Tibial nerve (tissue), 4 donors: ENCODE results near the gene AQP11.

ENCODE experiments used
- CTCF ChIP-seq, 5 experiments: fragments of 200-600 bp in 3 of 5; fragments of 450-650 bp in 2 of 5; sonication (generic) in 3 of 5; IDR thresholded peaks; one replicate each; pipeline ENCODE4 v1.5.1; 2016 to 2019; ENCODE audit warnings: antibody characterized with exemption in 5 of 5, mild to moderate bottlenecking in 3 of 5, moderate library complexity in 2 of 5
- EP300 ChIP-seq, 2 donors: sonication (generic); formaldehyde crosslinking; IDR thresholded peaks; one replicate each; pipeline ENCODE4 v1.6.1; 2017; ENCODE audit warnings: antibody characterized with exemption in 2 of 2, mild to moderate bottlenecking in 1 of 2
- POLR2A ChIP-seq, 2 donors: fragments of 450-650 bp; IDR thresholded peaks; one replicate each; pipeline ENCODE4 v1.6.1; 2017; ENCODE audit warnings: antibody characterized with exemption in 2 of 2, mild to moderate bottlenecking in 2 of 2, moderate library complexity in 2 of 2

DNA sequence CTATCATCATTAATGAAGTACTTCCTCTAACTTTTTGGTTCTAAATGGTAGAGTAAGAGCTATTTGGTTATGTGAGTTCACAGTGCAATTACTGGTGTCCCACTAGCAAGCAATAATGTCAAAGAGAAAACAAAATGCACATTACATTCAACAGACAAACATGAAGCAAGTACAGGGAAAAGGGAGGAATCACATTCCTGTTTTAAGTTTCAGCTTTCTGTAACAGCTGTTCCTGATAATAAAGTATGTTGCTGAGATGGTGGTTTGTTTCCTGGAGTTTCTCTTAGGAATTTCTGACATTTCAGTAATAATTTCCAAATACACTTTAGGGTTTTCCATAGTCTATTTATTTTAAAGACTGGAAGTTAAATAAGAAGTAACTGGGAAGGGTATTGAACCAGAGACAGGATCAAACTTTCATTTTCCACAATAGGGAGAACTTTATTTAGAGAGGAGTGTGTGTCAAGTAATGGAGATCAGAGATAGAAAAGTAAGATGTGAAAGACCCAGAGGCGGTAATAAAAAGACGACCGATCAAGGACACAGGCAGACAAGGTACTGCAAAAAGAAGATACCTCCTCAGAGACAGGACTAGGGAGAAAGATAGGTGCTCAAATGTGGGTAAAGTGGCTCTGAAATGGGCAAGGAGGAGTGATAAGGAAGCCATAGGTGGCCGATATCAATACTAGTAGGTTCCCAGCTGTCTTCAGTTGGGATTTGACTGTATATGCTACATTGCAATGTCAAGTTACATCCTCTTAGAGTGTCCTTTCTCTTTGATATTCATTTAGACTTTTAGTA, 68.7 kb downstream of the AQP11 start:
- no peak for TF ChIP-seq CTCF (IDR thresholded peaks at IDR 0.05)
- TF ChIP-seq EP300 (IDR thresholded peaks at IDR 0.05) = no peak
- TF ChIP-seq POLR2A (IDR thresholded peaks at IDR 0.05) = no peak
